HepG2 (cell line): ENCODE data around the gene OSBPL9. TPM values are rescaled to one million over a fixed set of nuclear protein-coding genes. Genes with fewer than 3 reads are reported as not detected.
A peak's percentile ranks its signal among the peaks of the same experiment; 100 is the strongest.

Experiments used
- FOXJ3 ChIP-seq: sonication (generic); formaldehyde crosslinking; IDR thresholded peaks from 2 replicates; pipeline ENCODE4 v1.4.0; 2020; ENCODE audit warnings: missing genetic modification reagents, mild to moderate bottlenecking, borderline replicate concordance
- HMGXB3 ChIP-seq: sonication (generic); formaldehyde crosslinking; IDR thresholded peaks from 2 replicates; pipeline ENCODE4 v1.4.0; 2020; ENCODE audit warnings: missing genetic modification reagents, borderline replicate concordance
- IKZF1 ChIP-seq: fragments of 450-650 bp; IDR thresholded peaks from 2 replicates; pipeline ENCODE4 v1.7.1; 2016
- IRF2 ChIP-seq: IDR thresholded peaks from 2 replicates; pipeline ENCODE4 v1.6.1; 2018; ENCODE audit warnings: missing genetic modification reagents, missing compliant biosample characterization
- KDM5A ChIP-seq: fragments of 200-600 bp; sonication (generic); IDR thresholded peaks from 2 replicates; pipeline ENCODE4 v1.7.0; 2018; ENCODE audit warnings: antibody characterized with exemption, mild to moderate bottlenecking, low read length, borderline replicate concordance
- MBNL3 ChIP-seq: fragments of 250-450 bp; sonication (Bioruptor Pico); conservative IDR thresholded peaks from 2 replicates; pipeline ENCODE4 v1.8.0; 2022; ENCODE audit warnings: mild to moderate bottlenecking, inconsistent platforms
- NFKB2 ChIP-seq: sonication (generic); formaldehyde crosslinking; IDR thresholded peaks from 2 replicates; pipeline ENCODE4 v1.4.0; 2020; ENCODE audit warnings: missing genetic modification reagents, borderline replicate concordance
- NR2F2 ChIP-seq: IDR thresholded peaks from 2 replicates; pipeline ENCODE4 v1.6.1; 2012; ENCODE audit warnings: low read depth, inconsistent platforms, borderline replicate concordance
- POLR2AphosphoS5 ChIP-seq: IDR thresholded peaks from 2 replicates; pipeline ENCODE4 v1.6.1; 2012; ENCODE audit warnings: low read depth, low read length
- RBAK ChIP-seq: sonication (generic); formaldehyde crosslinking; IDR thresholded peaks from 2 replicates; pipeline ENCODE4 v1.5.1; 2020; ENCODE audit warnings: mild to moderate bottlenecking, missing genetic modification reagents
- RBFOX2 ChIP-seq: fragments of 200-400 bp; formaldehyde crosslinking; IDR thresholded peaks from 2 replicates; pipeline ENCODE4 v1.6.1; 2017; ENCODE audit warnings: low read depth, mild to moderate bottlenecking, low read length
- RELA ChIP-seq: sonication (generic); formaldehyde crosslinking; IDR thresholded peaks from 2 replicates; pipeline ENCODE4 v1.4.0; 2020; ENCODE audit warnings: missing genetic modification reagents
- SAP130 ChIP-seq: IDR thresholded peaks from 2 replicates; pipeline ENCODE4 v1.6.1; 2016; ENCODE audit warnings: low read depth
- TAF1 ChIP-seq: sonication (generic); formaldehyde crosslinking; IDR thresholded peaks from 2 replicates; pipeline ENCODE4 v1.4.0; 2020; ENCODE audit warnings: missing genetic modification reagents
- YEATS4 ChIP-seq: sonication (generic); formaldehyde crosslinking; IDR thresholded peaks from 2 replicates; pipeline ENCODE4 v1.4.0; 2020; ENCODE audit warnings: missing genetic modification reagents, borderline replicate concordance
- ZBTB46 ChIP-seq: sonication (generic); formaldehyde crosslinking; IDR thresholded peaks from 2 replicates; pipeline ENCODE4 v1.4.0; 2020; ENCODE audit warnings: mild to moderate bottlenecking, missing genetic modification reagents, borderline replicate concordance
- ZBTB7B ChIP-seq: sonication (generic); formaldehyde crosslinking; IDR thresholded peaks from 2 replicates; pipeline ENCODE4 v1.4.0; 2020; ENCODE audit warnings: missing genetic modification reagents
- ZNF234 ChIP-seq: sonication (generic); formaldehyde crosslinking; conservative IDR thresholded peaks from 2 replicates; pipeline ENCODE4 v1.5.1; 2020; ENCODE audit warnings: mild to moderate bottlenecking, missing genetic modification reagents
- ZNF557 ChIP-seq: sonication (generic); formaldehyde crosslinking; IDR thresholded peaks from 2 replicates; pipeline ENCODE4 v1.4.0; 2020; ENCODE audit warnings: missing genetic modification reagents
- ZNF615 ChIP-seq: sonication (generic); formaldehyde crosslinking; IDR thresholded peaks from 2 replicates; pipeline ENCODE4 v1.5.0; 2020; ENCODE audit warnings: mild to moderate bottlenecking, missing genetic modification reagents, borderline replicate concordance
- polyA plus RNA-seq, 8 experiments: library from polyadenylated mRNA; depleted of rRNA in 3 of 8; stranded (reverse) in 7 of 8; unstranded in 1 of 8; fragments of >200 nt; fragmentation: Illumina TruSeq in 4 of 8; extraction: Trizol in 4 of 8; gene quantifications; 2 replicates each; pipeline versions ENCODE4 v1.2.1 to v1.2.3, GENCODE V29; 2011 to 2016; ENCODE audit warnings: low read depth in 4 of 8, missing spikeins in 1 of 8, mixed read lengths in 1 of 8; ENCODE audit not compliant: insufficient read depth in 1 of 8
- total RNA-seq, 5 experiments: library from RNA; depleted of rRNA; stranded (reverse); fragments of >200 nt; fragmentation: Illumina TruSeq; extraction: Trizol; gene quantifications; 2 replicates each; pipeline ENCODE4 v1.2.3, GENCODE V29; 2016; ENCODE audit warnings: low read depth in 1 of 5
- TF ChIP-seq, protein P1 (sequence below), 2 experiments: sonication (generic) in 1 of 2; formaldehyde crosslinking in 1 of 2; IDR thresholded peaks; 2 replicates each; pipeline versions ENCODE4 v1.4.0 to v1.6.1; 2018 to 2020; ENCODE audit warnings: missing genetic modification reagents in 2 of 2, borderline replicate concordance in 1 of 2, low read depth in 1 of 2, mild to moderate bottlenecking in 1 of 2, missing biosample characterization in 1 of 2
- TF ChIP-seq, protein P2 (sequence below): sonication (generic); formaldehyde crosslinking; IDR thresholded peaks from 2 replicates; pipeline ENCODE4 v1.4.0; 2020; ENCODE audit warnings: missing genetic modification reagents, borderline replicate concordance

Gene OSBPL9
- total and polyA plus RNA-seq, 2 of the 13 experiments (the other 11 are each of a cell fraction or from before 2014, with no cell fraction given): 83.6 to 142 TPM

DNA sequence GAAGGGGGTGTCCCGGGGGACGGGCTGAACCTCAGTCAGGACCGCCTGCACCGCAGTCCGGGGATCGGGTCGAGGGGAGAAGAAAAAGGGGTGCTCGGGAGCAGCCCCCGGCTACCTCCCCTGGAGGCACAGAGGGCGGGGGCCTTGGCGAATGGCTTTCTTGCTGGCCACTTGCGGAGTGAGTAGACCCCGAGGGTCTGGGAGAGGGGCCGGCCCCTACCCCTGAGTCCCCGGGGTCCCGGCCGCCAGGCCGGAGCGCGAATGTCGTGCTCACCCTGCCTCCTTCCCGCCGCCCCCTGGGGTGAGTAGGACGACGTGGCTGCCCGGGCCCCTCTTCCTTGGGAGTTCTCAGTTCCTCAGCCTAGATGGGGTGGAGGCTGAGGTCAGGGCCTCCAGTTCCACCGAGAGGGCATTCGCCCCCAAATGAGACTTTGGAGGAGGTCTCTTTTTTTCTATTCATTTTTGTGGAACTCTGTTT lies 113.0 kb downstream of the OSBPL9 start (continued):
- TF ChIP-seq RBAK (CRISPR knock-in tag): no peak
- peak; percentile 70 for TF ChIP-seq ZBTB7B
- peak; percentile 59; the same call in 1 of the 2 replicates for TF ChIP-seq POLR2AphosphoS5
- TF ChIP-seq ZNF557 (CRISPR knock-in tag): no peak
- peak; percentile 35; the same call in 1 of the 2 replicates for TF ChIP-seq YEATS4 (CRISPR knock-in tag)
- no peak for TF ChIP-seq MBNL3 (CRISPR knock-in tag)
- TF ChIP-seq HMGXB3 (CRISPR knock-in tag): peak; percentile 93
- TF ChIP-seq ZBTB46 (CRISPR knock-in tag): peak; percentile 9; the same call in 1 of the 2 replicates
- TF ChIP-seq ZNF615: 0 out of 2 replicates have a peak, but pooled peaks have one; percentile 62
- TF ChIP-seq RBFOX2: peak; percentile 57
- no peak for TF ChIP-seq IRF2 (CRISPR knock-in tag)
- TF ChIP-seq, protein P1, sequence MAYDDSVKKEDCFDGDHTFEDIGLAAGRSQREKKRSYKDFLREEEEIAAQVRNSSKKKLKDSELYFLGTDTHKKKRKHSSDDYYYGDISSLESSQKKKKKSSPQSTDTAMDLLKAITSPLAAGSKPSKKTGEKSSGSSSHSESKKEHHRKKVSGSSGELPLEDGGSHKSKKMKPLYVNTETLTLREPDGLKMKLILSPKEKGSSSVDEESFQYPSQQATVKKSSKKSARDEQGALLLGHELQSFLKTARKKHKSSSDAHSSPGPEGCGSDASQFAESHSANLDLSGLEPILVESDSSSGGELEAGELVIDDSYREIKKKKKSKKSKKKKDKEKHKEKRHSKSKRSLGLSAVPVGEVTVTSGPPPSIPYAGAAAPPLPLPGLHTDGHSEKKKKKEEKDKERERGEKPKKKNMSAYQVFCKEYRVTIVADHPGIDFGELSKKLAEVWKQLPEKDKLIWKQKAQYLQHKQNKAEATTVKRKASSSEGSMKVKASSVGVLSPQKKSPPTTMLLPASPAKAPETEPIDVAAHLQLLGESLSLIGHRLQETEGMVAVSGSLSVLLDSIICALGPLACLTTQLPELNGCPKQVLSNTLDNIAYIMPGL (CRISPR knock-in tag; IDR thresholded peaks at IDR 0.05; ENCODE audit: borderline replicate concordance in 1 of 2, low read depth in 1 of 2): peak in 1 of 2 experiments; percentile 6; a peak in 1 of 4 replicates
- no peak for TF ChIP-seq FOXJ3 (CRISPR knock-in tag)
- 0 out of 2 replicates have a peak, but pooled peaks have one; percentile 7 for TF ChIP-seq SAP130 (CRISPR knock-in tag)
- TF ChIP-seq KDM5A: peak; percentile 41; the same call in 1 of the 2 replicates
- no peak for TF ChIP-seq RELA
- 0 out of 2 replicates have a peak, but pooled peaks have one; percentile 11 for TF ChIP-seq NR2F2
- TF ChIP-seq, protein P2, sequence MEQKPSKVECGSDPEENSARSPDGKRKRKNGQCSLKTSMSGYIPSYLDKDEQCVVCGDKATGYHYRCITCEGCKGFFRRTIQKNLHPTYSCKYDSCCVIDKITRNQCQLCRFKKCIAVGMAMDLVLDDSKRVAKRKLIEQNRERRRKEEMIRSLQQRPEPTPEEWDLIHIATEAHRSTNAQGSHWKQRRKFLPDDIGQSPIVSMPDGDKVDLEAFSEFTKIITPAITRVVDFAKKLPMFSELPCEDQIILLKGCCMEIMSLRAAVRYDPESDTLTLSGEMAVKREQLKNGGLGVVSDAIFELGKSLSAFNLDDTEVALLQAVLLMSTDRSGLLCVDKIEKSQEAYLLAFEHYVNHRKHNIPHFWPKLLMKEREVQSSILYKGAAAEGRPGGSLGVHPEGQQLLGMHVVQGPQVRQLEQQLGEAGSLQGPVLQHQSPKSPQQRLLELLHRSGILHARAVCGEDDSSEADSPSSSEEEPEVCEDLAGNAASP (CRISPR knock-in tag): 0 out of 2 replicates have a peak, but pooled peaks have one; percentile 1
- no peak for TF ChIP-seq IKZF1
- peak; percentile 5; the same call in 1 of the 2 replicates for TF ChIP-seq NFKB2
- TF ChIP-seq ZNF234: no peak
- TF ChIP-seq TAF1 (CRISPR knock-in tag): peak; percentile 67; the same call in 1 of the 2 replicates
